CD4-positive, alpha-beta T cell treated with Interferon gamma for 1 hour (primary cell): Measurements from ENCODE around the gene ELL2.

Experiments used
- DNase-seq: peaks from one replicate; pipeline ENCODE4 v3.0.0-alpha.2; 2020

Gene ELL2

GRCh38 chr5:95961617-95962474, at the start of gene ELL2:
Gene ELL2 (minus strand): TSS chr5:95961851. CDS start chr5:95961721, 130 bp downstream.
- DNase-seq, result peak; percentile 99

DNA sequence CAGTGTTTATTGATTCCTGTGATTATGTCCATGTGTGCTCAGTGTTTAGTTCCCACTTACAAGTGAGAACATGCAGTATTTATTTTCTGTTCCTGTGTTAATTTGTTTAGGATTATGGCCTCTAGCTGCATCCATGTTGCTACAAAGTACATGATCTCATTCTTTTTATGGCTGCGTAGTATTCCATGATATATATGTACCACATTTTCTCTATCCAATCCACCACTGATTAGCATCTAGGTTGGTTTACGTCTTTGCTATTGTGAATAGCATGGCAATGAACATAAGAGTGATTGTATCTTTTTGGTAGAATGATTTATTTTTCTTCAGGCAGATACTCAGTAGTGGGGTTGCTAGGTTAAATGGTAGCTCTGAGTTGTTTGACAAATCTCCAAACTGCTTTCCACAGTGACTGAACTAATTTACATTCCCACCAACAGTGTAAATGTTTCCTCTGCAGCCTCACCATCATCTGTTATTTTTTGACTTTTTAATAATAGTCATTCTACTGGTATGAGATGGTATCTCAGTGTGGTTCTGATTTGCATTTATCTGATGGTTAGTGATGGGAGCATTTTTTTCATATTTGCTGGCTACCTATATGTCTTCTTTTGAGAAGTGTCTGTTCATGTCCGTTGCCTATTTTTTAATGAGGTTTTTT, 47.5 kb upstream of the ELL2 start:
- DNase-seq, result no peak

GRCh38 chr5:96008487-96008886, 46.8 kb upstream of the ELL2 start:
- no peak for DNase-seq

GRCh38 chr5:96007051-96007450, 45.4 kb upstream of the ELL2 start:
- DNase-seq, result no peak

DNA sequence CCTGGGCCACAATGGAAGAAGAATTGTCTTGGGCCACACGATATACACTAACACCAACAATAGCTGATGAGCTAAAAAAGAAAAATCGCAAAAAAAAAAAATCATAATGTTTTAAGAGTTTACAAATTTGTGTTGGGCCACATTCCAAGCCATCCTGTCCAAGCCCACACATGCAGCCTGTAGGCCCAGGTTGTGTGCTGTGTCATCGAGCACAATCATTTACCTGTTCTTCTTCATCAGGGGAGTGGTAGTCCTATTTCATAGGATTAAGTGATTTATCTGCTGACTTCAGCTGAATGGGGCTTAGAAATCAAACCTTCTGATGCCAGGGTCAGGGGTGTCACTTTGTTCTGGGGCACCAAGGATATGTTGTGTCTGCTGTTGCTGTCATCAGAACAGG, 44.6 kb upstream of the ELL2 start:
- no peak for DNase-seq

DNA sequence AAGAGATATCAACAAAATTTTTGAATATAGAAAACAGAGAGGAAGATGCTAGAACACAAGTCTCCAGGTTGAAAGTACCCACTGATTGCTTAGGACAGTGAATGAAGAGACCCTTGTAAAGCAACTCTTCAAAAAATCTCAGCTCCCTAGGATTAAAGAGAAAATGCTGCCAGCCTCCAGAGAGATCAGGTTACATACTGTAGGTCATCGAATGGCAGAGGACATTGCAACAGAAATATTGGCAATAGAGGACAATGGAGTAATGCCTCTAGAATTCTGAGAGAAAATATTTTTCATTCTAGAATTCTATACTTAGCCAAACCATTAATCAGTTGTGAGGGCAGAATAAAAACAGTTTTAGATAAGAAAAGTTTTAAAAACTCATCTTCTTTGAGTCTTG, 43.1 kb upstream of the ELL2 start:
- no peak for DNase-seq

DNA sequence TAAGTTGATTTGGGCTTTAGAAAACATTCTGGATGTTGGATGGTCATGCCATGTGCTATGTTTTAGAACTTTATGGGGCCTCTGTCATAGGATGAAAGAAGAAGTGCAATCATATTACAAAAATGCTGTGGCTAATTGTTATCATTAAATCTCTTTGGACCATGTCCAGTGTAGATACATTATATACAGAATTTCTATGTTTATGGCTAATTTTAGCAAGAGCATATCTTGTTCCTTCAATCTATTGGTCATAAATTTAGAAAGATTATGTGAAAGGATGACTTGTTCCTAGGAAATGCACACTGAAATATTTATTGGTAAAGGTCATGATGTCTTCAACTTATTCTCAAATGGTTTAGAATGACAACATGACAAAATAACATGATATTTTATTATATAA, 42.4 kb upstream of the ELL2 start:
- no peak for DNase-seq

DNA sequence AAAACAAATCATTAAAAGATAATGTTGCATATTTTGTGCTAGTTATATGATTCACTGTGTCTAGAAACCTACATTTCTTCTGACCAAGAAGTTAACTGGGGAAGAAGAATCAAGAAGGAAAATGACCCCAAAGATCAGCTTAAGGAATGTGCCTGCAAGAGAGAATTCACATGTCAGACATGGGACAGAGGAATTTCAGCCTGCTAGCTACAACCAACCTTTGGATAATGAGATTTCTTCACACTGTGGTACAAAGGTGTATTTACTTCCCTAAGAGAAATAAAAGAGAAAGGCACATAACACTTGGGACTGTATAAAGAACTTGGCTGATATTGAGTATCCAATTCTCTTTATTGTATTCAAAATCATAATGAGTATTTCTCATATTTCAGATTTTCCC, 39.6 kb upstream of the ELL2 start:
- DNase-seq, result no peak

DNA sequence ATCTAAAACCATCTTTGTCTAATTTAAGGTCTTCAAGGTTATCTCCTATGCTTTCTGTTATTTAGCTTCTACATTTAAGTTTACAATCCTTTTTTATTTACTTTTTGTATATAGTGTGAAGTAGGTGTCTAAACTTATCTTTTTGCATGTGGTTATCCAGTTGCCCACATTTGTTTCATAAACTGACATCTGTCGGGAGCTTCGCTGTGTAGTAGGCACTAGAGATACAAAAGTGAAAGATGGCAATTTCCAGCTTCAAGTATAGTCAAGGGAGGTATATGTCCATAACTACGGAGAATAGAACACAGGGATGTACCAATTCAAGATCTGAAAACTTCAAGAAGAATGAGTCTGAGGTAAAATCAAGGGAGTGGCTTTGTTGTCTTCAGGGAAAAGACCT, 38.7 kb upstream of the ELL2 start:
- no peak for DNase-seq

DNA sequence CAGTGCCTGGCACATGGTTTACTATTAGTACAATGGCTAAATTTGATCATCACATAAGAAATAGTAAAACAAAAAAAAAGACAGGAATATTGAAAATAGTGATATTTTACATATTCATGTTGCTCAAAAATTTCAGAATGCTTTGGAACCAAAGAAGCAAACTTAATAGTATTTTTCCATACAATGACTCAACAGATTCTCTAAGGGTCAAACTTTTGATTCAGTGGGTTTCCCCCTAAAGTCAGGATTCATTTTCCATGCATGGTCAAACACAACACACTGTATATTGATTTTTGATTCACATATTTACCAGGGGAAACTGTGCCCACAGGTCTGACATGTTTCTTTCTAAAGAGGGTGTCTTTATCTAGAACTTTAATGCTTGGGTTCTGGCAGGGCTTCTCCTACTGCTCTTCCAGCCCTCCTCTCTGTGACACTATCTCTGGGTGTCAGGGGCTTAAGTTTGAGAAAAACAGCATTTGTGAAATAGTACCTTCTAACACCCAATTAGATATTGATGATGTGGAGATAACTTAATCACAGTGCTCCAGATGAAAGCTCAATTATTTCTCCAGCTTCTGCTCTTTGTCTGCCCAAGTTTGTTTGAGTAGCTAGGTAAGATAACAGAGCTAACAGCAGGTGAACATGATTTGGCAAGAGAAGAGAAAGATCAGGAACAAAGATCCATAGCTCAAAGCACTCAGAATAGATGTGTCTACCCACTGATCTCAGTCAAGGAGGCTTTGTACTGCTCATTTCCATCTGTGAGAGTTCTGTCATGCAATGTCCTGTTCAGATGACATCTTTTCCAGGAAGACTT, 35.5 kb upstream of the ELL2 start:
- DNase-seq, result no peak

DNA sequence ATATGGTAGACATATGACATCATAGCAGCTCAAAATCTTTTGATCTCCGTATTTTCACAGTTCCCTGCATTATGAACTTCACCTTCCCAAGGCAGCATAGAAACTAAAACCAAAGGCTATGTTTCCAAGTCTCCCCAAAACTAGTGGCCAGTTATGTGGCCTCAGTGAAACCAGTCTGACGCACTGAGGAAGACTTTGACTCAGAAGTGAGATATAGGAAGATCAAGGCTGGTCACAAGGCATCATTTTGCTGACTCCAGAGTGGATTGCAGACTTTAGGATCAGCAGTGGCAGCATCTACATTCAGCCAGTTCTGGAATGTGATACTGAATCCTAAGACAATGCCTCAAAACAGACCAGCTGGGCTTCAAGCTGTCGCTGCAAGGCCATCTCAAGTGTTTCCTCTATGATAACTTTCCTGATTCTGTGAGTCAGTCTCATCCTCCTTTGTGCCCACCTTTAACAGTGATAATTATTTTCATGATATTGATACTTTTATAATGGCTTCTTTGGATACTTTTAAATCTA, 34.4 kb upstream of the ELL2 start:
- DNase-seq, result no peak

DNA sequence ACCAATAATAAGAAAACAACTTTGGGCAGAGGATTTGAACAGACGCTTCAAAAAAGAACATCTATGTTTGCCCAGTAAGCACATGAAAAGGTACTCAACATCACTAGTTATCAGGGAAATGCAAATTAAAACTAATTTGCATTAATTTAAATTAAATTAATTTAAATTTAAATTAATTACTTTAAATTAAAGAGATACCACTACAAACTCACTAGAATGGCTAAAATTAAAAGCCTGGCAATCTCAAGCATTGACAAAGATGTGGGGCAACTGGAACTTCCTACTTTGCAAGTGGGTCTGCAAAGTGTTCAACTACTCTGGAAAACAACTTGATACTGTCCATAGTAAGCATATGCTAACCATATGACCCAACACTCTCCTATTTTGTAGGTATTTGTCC, 32.1 kb upstream of the ELL2 start:
- no peak for DNase-seq

GRCh38 chr5:95993266-95993665, 31.6 kb upstream of the ELL2 start:
- no peak for DNase-seq

DNA sequence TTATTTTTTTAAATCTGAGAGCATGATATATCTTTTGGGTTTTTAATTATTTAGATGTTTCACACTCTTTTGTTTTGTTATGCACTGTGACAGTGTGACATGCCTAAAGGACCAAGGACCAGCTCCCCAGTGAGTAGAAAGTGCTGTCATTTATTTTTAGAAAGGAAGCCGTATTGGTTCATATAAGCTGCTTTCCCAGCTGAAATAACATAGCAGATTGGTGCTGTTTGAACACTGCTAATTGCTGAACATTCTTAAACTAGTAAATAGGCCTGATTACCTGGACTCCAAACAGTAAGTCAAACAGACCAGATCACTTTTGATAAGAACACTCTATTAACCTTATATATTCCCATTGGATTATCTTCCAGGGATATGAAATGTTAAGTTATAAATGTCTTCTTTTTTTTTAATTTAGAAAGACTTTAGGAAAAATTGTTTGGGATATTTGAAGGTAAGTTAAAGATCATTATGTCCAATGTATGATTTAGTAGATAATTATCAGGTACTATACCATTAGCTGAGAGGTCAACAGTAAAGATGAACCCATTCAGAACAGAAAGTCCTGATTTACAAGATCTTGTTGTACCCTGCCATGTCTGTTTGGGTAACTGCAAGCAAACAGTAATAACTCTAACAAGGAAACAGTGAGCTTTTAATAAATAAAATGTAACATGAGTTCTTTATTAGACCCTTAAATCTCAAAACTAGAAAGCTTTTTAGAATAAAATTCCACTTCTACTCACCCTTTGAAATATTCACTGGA, 27.8 kb upstream of the ELL2 start:
- no peak for DNase-seq

DNA sequence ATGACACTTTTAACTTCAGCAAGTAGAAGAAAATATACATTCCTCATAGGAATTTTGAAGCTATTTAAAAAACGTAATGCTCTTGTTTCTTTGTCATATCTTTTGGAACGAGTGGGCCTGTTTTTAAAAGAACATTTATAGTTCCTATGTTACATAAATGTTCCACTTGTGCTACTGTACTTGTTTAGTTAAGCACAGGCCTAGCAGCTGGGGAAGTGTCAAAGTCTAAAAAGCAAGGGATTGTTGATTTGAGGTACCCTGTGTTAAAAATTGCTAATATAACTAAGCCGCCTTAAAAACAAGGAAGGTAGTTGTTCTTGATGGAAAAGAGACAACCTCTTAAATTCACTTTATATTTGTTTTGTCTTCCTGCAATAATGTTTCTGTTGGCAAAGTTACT, 27.2 kb upstream of the ELL2 start:
- no peak for DNase-seq

GRCh38 chr5:95988094-95988493, 26.4 kb upstream of the ELL2 start:
- DNase-seq, result no peak

GRCh38 chr5:95986937-95987520, 25.4 kb upstream of the ELL2 start:
- DNase-seq, result no peak

- no peak for DNase-seq
Observed at GRCh38 chr5:95986001-95986400, 24.4 kb upstream of the ELL2 start.

DNA sequence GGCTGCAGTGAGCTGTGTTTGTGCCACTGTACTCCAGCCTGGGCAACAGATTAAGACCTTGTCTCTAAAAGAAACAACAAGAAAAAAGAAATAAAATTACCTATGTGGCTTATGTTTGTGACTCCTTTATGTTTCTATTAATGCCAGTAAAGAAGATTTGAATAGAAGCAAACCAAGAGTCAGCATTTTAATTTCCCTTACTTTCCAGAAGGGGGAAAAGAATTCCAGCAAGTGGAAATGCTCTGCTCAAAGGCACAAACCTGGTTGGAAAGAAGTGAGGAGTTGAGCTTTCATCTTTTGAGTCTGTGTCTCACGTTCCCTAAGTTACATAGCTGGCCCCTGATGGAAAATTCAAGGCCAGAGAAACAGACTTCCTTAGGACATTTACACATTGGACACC, 23.6 kb upstream of the ELL2 start:
- DNase-seq, result no peak

- DNase-seq, result no peak
Observed at GRCh38 chr5:95984287-95984938, 22.8 kb upstream of the ELL2 start.

DNA sequence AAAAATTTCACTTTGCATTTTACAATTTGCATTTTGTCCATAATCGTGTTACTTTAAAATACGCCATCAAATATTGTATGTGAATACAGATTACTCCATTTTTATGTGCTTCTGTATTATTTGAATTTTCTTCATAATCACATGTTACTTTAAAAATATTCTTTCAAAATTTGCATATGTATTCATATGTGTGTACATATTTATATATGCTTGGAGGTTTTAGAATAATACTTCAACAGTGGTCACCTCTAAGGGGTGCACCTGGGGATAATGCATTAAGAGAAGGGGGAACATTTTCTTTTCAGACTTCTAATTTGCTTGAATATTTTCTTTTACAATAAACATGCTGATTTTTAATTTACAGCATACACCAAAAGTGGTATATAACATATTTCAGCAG, 21.9 kb upstream of the ELL2 start:
- DNase-seq, result no peak

DNA sequence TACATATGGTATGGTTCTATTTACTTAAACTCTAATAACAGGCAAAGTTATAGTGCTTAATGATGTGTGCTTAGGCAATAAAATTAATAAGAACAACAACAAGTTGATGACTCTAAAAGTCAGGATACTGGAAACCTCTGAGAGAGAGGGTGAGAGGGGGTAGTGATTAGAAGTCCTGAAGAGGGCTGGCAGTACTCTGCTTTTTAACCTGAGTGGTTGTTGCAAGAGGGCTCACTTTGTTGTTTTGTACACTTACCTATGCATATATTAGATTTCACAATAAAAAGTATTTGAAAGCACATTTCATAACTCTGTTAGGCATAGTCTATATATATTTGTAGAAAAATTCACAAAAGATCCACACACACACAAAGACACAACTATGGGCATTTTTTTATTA, 21.4 kb upstream of the ELL2 start:
- DNase-seq, result no peak
